GM19372 (cell line): ENCODE data around the gene UPK1A.
A peak's percentile ranks its signal among the peaks of the same experiment; 100 is the strongest.
"Not testable (repeated sequence)": the region's sequence is repeated elsewhere in the genome, so short reads cannot be mapped to it uniquely, and the experiment has no call there.

Experiments used
- ATAC-seq: cut with Tn5 transposase; IDR thresholded peaks from one replicate; pipeline ENCODE4 v1.9.1; 2021; ENCODE audit warnings: mild to moderate bottlenecking, low read depth, moderate library complexity; ENCODE audit not compliant: unreplicated experiment

Gene UPK1A

GRCh38 chr19:35715981-35716800 is 49.9 kb downstream of the UPK1A start:
- ATAC-seq = no peak

GRCh38 chr19:35716801-35717664 is 50.7 kb downstream of the UPK1A start:
- ATAC-seq = peak; percentile 64

GRCh38 chr19:35717665-35718344 is 51.5 kb downstream of the UPK1A start, which contains the start of gene KMT2B:
Gene KMT2B, plus strand, starts transcription at chr19:35718003. Its CDS starts 16 bp downstream, at chr19:35718019.
- peak; percentile 58 for ATAC-seq

DNA sequence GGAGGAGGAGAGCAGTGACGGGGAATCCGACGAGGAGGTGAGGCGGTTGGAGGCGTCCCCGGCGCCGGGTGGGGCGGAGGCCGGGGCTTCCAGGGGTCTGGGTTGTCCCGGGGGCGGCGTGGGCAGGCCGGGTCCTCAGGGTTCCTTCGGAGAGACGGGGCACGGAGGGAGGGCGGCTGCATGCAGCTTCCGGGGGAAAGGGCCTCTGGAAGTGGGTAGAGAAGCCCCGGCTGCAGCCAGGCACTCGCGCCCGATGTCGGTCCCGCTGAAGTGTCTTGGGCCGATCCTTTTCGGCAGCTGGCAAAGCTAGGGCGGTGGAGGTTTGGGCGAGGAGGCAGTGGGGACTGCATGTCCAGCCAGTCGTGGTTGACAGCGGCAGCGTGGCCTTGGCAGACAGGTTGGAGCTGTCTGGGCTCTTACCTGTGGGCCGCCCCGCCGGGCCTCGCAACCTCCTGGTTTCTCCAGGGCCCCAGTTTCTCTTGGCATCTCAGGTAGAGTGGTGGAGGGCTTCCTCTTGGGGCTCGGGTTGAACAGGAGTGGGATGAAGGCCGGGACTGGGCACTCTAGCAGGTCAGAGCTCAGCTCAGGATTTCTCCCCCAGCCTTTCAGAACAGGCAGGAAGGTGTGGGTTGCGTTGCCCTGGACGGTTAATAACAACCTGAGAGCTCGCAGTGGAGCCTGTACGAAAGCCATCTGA is 52.2 kb downstream of the UPK1A start:
- no peak for ATAC-seq

DNA sequence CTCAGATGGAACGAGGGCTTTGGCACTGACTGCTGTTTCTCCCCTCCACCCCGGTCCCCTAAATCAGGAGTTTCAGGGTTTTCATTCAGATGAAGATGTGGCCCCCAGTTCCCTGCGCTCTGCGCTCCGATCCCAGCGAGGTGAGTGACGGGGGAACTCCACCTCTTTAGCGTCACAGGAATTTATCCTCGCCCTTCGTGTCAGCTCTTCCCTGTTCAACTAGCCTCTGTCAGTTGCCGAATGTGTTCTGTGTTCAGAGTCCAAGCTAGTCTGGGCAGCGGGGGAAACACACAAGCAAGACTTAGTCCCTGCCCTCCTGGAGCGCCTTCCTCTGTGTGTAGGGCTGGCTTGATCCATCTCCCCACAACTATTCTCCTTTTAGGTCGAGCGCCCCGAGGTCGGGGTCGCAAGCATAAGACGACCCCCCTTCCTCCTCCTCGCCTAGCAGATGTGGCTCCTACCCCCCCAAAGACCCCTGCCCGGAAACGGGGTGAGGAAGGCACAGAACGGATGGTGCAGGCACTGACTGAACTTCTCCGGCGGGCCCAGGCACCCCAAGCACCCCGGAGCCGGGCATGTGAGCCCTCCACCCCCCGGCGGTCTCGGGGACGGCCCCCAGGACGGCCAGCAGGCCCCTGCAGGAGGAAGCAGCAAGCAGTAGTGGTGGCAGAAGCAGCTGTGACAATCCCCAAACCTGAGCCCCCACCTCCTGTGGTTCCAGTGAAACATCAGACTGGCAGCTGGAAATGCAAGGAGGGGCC is 53.3 kb downstream of the UPK1A start:
- ATAC-seq = no peak

- no peak for ATAC-seq
Measured at GRCh38 chr19:35720163-35720524, 53.8 kb downstream of the UPK1A start.

DNA sequence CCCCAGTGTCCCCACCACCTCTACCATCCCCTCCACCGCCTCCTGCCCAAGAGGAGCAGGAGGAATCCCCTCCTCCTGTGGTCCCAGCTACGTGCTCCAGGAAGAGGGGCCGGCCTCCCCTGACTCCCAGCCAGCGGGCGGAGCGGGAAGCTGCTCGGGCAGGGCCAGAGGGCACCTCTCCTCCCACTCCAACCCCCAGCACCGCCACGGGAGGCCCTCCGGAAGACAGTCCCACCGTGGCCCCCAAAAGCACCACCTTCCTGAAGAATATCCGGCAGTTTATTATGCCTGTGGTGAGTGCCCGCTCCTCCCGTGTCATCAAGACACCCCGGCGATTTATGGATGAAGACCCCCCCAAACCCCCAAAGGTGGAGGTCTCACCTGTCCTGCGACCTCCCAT is 54.3 kb downstream of the UPK1A start:
- ATAC-seq = no peak

DNA sequence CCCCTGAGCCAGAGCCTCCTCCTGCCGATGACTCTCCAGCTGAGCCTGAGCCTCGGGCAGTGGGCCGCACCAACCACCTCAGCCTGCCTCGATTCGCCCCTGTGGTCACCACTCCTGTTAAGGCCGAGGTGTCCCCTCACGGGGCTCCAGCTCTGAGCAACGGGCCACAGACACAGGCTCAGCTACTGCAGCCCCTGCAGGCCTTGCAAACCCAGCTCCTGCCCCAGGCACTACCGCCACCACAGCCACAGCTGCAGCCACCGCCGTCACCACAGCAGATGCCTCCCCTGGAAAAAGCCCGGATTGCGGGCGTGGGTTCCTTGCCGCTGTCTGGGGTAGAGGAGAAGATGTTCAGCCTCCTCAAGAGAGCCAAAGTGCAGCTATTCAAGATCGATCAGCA is 55.1 kb downstream of the UPK1A start:
- no peak for ATAC-seq

DNA sequence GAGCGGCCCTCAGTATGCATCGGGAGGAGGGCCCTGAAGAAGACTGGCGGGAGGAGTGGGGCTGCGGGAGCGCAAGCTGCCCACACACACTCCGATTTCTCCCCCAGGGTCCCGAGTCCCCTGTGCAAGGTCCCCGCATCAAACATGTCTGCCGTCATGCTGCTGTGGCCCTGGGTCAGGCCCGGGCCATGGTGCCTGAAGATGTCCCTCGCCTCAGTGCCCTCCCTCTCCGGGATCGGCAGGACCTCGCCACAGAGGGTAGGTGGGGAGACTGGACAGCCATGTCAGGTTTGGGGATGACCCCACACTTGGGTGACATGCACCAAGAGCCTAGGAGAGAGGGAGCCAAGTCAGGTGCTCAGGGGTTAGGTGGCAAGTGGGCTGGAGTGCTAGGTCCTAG is 56.1 kb downstream of the UPK1A start:
- no peak for ATAC-seq

GRCh38 chr19:35722897-35723296 is 56.6 kb downstream of the UPK1A start:
- no peak for ATAC-seq

- ATAC-seq = no peak
Measured at GRCh38 chr19:35723671-35724070, 57.4 kb downstream of the UPK1A start.

DNA sequence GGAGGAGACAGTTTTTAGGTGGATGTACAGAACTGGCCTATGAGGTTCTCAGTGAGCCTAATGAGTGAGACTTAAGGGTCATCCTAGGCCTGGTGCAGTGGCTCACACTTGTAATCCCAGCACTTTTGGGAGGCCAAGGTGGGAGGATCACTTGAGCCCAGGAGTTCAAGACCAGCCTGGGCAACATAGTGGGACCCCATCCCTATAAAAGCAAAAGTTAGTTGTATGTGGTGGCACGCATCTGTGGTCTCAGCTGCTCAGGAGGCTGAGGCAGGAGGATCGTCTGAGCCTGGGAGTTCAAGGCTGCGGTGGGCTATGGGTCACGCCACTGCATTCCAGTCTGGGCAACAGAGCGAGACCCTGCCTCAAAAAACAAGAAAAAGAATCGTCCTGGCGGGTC is 57.8 kb downstream of the UPK1A start:
- not testable (repeated sequence) for ATAC-seq

- no peak for ATAC-seq
Measured at GRCh38 chr19:35724560-35724959, 58.2 kb downstream of the UPK1A start.

DNA sequence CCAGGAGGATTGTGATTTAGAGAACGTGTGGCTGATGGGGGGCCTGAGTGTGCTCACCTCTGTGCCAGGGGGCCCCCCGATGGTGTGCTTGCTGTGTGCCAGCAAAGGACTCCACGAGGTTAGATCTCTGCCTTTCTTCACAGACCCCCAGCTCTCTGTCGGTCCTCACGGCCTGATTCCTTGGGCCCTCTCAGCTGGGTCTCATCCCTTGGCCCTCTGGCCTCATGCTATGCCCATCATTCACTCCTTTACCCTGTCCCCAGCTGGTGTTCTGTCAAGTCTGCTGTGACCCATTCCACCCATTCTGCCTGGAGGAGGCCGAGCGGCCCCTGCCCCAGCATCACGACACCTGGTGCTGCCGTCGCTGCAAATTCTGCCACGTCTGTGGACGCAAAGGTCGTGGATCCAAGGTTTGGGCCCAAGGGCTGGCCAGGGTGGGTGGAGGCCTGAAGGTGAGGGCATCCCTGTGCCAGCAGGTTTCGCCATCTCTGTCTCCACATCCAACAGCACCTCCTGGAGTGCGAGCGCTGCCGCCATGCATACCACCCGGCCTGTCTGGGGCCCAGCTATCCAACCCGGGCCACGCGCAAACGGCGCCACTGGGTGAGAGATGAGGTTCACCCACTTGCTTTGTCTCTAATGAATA is 59.0 kb downstream of the UPK1A start:
- no peak for ATAC-seq

GRCh38 chr19:35727053-35727955 is 61.0 kb downstream of the UPK1A start:
- ATAC-seq = no peak
